ENCODE data around the gene PYGB. TPM values are rescaled to one million over a fixed set of nuclear protein-coding genes. Genes with fewer than 3 reads are reported as not detected.

PYGB gene
- total and polyA plus RNA-seq, 4 experiments from 2014 or later: 28.3 to 35.6 (median 34.2) TPM

GRCh38 chr20:25211273-25211672 lies 36.6 kb upstream of the PYGB start:
- no peaks in the 10 kb centered on the region for H3K27me3 ChIP-seq (ENCODE audit: insufficient read depth, low read length)
- intact Hi-C loops (cut with micrococcal nuclease): no loop called here
- H3K4me3 ChIP-seq (ENCODE audit: low read length in 2 of 2): no peak overlapping the region
- H3K36me3 ChIP-seq (ENCODE audit: insufficient read depth, low read length): peaks cover 22% of the 10 kb centered on the region
- no peak for DNase-seq
- no peak overlapping the region for H3K27ac ChIP-seq (ENCODE audit: low read depth, low read length)
- peak overlapping the region in 1 of 7 donors; percentile 57 for H3K27ac Mint-ChIP-seq
- H3K9me3 Mint-ChIP-seq: no peaks in the 10 kb centered on the region
- H3K27me3 Mint-ChIP-seq: no peaks in the 10 kb centered on the region
- H3K4me1 Mint-ChIP-seq: no peaks in the 10 kb centered on the region
- peaks cover 21 to 54% of the 10 kb centered on the region in 2 donors for H3K36me3 Mint-ChIP-seq
- H3K4me1 ChIP-seq (ENCODE audit: insufficient read depth, low read length): no peaks in the 10 kb centered on the region
- no peak overlapping the region for H3K4me3 Mint-ChIP-seq
- POLR2A ChIA-PET (ENCODE audit: partially characterized antibody): no interaction called here
- CTCF ChIA-PET (ENCODE audit: partially characterized antibody): no interaction called here
- no peaks in the 10 kb centered on the region for H3K9me3 ChIP-seq (ENCODE audit: control insufficient read depth in 1 of 2, low read length in 2 of 2)

- ChIA-PET POLR2A (ENCODE audit: partially characterized antibody) (no interaction called here), CTCF (ENCODE audit: partially characterized antibody) (no interaction called here)
- Mint-ChIP-seq H3K9me3 (no peaks in the 10 kb centered on the region), H3K36me3 (peaks cover 22 to 56% of the 10 kb centered on the region in 2 donors), H3K4me1 (no peaks in the 10 kb centered on the region), H3K4me3 (no peak overlapping the region), H3K27ac (peak overlapping the region in 1 of 7 donors; percentile 1), H3K27me3 (no peaks in the 10 kb centered on the region)
- Histone ChIP-seq H3K27me3 (ENCODE audit: insufficient read depth, low read length) (no peaks in the 10 kb centered on the region), H3K27ac (ENCODE audit: low read depth, low read length) (no peak overlapping the region), H3K36me3 (ENCODE audit: insufficient read depth, low read length) (peaks cover 26% of the 10 kb centered on the region), H3K4me1 (ENCODE audit: insufficient read depth, low read length) (no peaks in the 10 kb centered on the region), H3K9me3 (ENCODE audit: control insufficient read depth in 1 of 2, low read length in 2 of 2) (no peaks in the 10 kb centered on the region), H3K4me3 (ENCODE audit: low read length in 2 of 2) (no peak overlapping the region)
- intact Hi-C loops (cut with micrococcal nuclease): no loop called here
- DNase-seq: no peak
Measured at GRCh38 chr20:25212242-25212641, 35.6 kb upstream of the PYGB start.

GRCh38 chr20:25213566-25214425 lies 34.1 kb upstream of the PYGB start:
- no peaks in the 10 kb centered on the region for H3K27me3 ChIP-seq (ENCODE audit: insufficient read depth, low read length)
- no peaks in the 10 kb centered on the region for H3K9me3 ChIP-seq (ENCODE audit: control insufficient read depth in 1 of 2, low read length in 2 of 2)
- H3K4me3 ChIP-seq (ENCODE audit: low read length in 2 of 2): no peak overlapping the region
- H3K36me3 ChIP-seq (ENCODE audit: insufficient read depth, low read length): peaks cover 28% of the 10 kb centered on the region
- H3K27ac ChIP-seq (ENCODE audit: low read depth, low read length): no peak overlapping the region
- Mint-ChIP-seq H3K4me3 (no peak overlapping the region), H3K4me1 (no peaks in the 10 kb centered on the region), H3K27me3 (no peaks in the 10 kb centered on the region), H3K36me3 (peaks cover 31 to 67% of the 10 kb centered on the region in 2 donors), H3K27ac (no peak overlapping the region), H3K9me3 (no peaks in the 10 kb centered on the region)
- no peak for DNase-seq
- intact Hi-C loops (cut with micrococcal nuclease): no loop called here
- ChIA-PET POLR2A (ENCODE audit: partially characterized antibody) (no interaction called here), CTCF (ENCODE audit: partially characterized antibody) (no interaction called here)
- H3K4me1 ChIP-seq (ENCODE audit: insufficient read depth, low read length): no peaks in the 10 kb centered on the region

GRCh38 chr20:25214426-25214790 lies 33.5 kb upstream of the PYGB start:
- no peaks in the 10 kb centered on the region for H3K9me3 Mint-ChIP-seq
- peaks cover 28% of the 10 kb centered on the region for H3K36me3 ChIP-seq (ENCODE audit: insufficient read depth, low read length)

GRCh38 chr20:25214819-25215218 lies 33.1 kb upstream of the PYGB start:
- CTCF ChIA-PET (ENCODE audit: partially characterized antibody): no interaction called here
- H3K36me3 ChIP-seq (ENCODE audit: insufficient read depth, low read length): peaks cover 28% of the 10 kb centered on the region
- H3K27ac ChIP-seq (ENCODE audit: low read depth, low read length): no peak overlapping the region
- DNase-seq: no peak
- intact Hi-C loops (cut with micrococcal nuclease): no loop called here
- Mint-ChIP-seq H3K36me3 (peaks cover 27 to 76% of the 10 kb centered on the region in 2 donors), H3K4me3 (no peak overlapping the region), H3K27ac (no peak overlapping the region), H3K27me3 (no peaks in the 10 kb centered on the region), H3K4me1 (no peaks in the 10 kb centered on the region), H3K9me3 (no peaks in the 10 kb centered on the region)
- POLR2A ChIA-PET (ENCODE audit: partially characterized antibody): no interaction called here
- no peak overlapping the region for H3K4me3 ChIP-seq (ENCODE audit: low read length in 2 of 2)
- H3K9me3 ChIP-seq (ENCODE audit: control insufficient read depth in 1 of 2, low read length in 2 of 2): no peaks in the 10 kb centered on the region
- no peaks in the 10 kb centered on the region for H3K4me1 ChIP-seq (ENCODE audit: insufficient read depth, low read length)
- no peaks in the 10 kb centered on the region for H3K27me3 ChIP-seq (ENCODE audit: insufficient read depth, low read length)

More at GRCh38 chr20:25214426-25214790, 33.5 kb upstream of the PYGB start:
- Mint-ChIP-seq H3K4me1 (no peaks in the 10 kb centered on the region), H3K27me3 (no peaks in the 10 kb centered on the region), H3K27ac (no peak overlapping the region), H3K36me3 (peaks cover 31 to 73% of the 10 kb centered on the region in 2 donors), H3K4me3 (no peak overlapping the region)
- Histone ChIP-seq H3K9me3 (ENCODE audit: control insufficient read depth in 1 of 2, low read length in 2 of 2) (no peaks in the 10 kb centered on the region), H3K27me3 (ENCODE audit: insufficient read depth, low read length) (no peaks in the 10 kb centered on the region), H3K4me3 (ENCODE audit: low read length in 2 of 2) (no peak overlapping the region), H3K4me1 (ENCODE audit: insufficient read depth, low read length) (no peaks in the 10 kb centered on the region), H3K27ac (ENCODE audit: low read depth, low read length) (no peak overlapping the region)
- ChIA-PET CTCF (ENCODE audit: partially characterized antibody) (no interaction called here), POLR2A (ENCODE audit: partially characterized antibody) (no interaction called here)
- intact Hi-C loops (cut with micrococcal nuclease): no loop called here
- no peak for DNase-seq

GRCh38 chr20:25215521-25215920 lies 32.4 kb upstream of the PYGB start:
- Mint-ChIP-seq H3K27me3 (no peaks in the 10 kb centered on the region), H3K9me3 (no peaks in the 10 kb centered on the region), H3K4me3 (no peak overlapping the region), H3K4me1 (no peaks in the 10 kb centered on the region), H3K36me3 (peaks cover 25 to 78% of the 10 kb centered on the region in 2 donors), H3K27ac (no peak overlapping the region)
- ChIA-PET CTCF (ENCODE audit: partially characterized antibody) (no interaction called here), POLR2A (ENCODE audit: partially characterized antibody) (no interaction called here)
- H3K9me3 ChIP-seq (ENCODE audit: control insufficient read depth in 1 of 2, low read length in 2 of 2): no peaks in the 10 kb centered on the region
- no peaks in the 10 kb centered on the region for H3K4me1 ChIP-seq (ENCODE audit: insufficient read depth, low read length)
- no peak for DNase-seq
- intact Hi-C loops (cut with micrococcal nuclease): no loop called here
- H3K36me3 ChIP-seq (ENCODE audit: insufficient read depth, low read length): peaks cover 28% of the 10 kb centered on the region
- H3K4me3 ChIP-seq (ENCODE audit: low read length in 2 of 2): no peak overlapping the region
- H3K27ac ChIP-seq (ENCODE audit: low read depth, low read length): no peak overlapping the region
- H3K27me3 ChIP-seq (ENCODE audit: insufficient read depth, low read length): no peaks in the 10 kb centered on the region

GRCh38 chr20:25216199-25216945 lies 31.5 kb upstream of the PYGB start:
- H3K9me3 Mint-ChIP-seq: no peaks in the 10 kb centered on the region
- Histone ChIP-seq H3K27me3 (ENCODE audit: insufficient read depth, low read length) (no peaks in the 10 kb centered on the region), H3K4me3 (ENCODE audit: low read length in 2 of 2) (no peak overlapping the region), H3K4me1 (ENCODE audit: insufficient read depth, low read length) (no peaks in the 10 kb centered on the region), H3K9me3 (ENCODE audit: control insufficient read depth in 1 of 2, low read length in 2 of 2) (no peaks in the 10 kb centered on the region), H3K27ac (ENCODE audit: low read depth, low read length) (no peak overlapping the region), H3K36me3 (ENCODE audit: insufficient read depth, low read length) (peaks cover 28% of the 10 kb centered on the region)
- no peak overlapping the region for H3K4me3 Mint-ChIP-seq
- ChIA-PET POLR2A (ENCODE audit: partially characterized antibody) (no interaction called here), CTCF (ENCODE audit: partially characterized antibody) (interaction anchor here (0.8 kb wide), 1 partner anchor 126 kb away, joined by 5 read pairs; no protein-coding TSS in a partner anchor)
- H3K27ac Mint-ChIP-seq: peak overlapping the region in 1 of 7 donors; percentile 31
- no peaks in the 10 kb centered on the region for H3K27me3 Mint-ChIP-seq
- no peak for DNase-seq
- no peaks in the 10 kb centered on the region for H3K4me1 Mint-ChIP-seq
- H3K36me3 Mint-ChIP-seq: peaks cover 23 to 75% of the 10 kb centered on the region in 2 donors
- intact Hi-C loops (cut with micrococcal nuclease): no loop called here

Data from CD4-positive, alpha-beta memory T cell (primary cell).